Right hindlimb (tissue), 1 donor: ENCODE measurements around the gene ACE.

Experiments used
- DNase-seq: peaks from one replicate; pipeline ENCODE4 v3.0.0-alpha.2; 2018

Gene ACE

DNA sequence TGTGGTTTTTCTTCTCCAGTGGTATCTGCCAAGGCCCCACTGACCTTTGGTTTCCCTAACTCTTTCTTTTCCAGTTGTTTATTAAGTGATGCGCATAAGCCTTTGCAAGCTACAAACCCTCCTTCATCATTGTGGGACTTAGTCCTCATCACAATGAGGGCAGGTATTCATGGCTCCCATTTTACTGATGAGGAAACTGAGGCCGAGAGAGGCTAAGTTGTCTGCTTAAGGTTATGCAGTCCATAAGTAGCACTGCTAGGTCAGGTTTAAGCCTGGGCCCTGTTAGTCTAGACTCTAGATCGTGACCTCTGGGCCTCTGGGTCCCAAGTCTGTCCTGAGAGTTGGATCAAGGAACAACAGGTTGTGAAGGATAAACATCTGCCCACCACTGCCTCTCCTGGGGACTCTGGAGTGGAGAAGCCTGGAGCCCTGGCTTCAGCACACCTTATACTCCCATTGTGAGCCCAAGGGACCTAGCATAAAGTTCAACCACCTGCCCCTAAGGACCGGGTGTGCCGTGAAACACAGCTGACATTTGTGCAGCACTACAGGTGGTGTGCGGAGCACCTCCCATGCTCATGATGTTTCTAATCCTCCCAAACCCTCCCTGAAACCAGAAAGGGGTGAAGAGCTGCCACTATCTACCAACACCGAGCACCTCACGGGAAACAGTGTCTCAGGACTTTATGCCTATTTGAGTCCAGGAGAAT, 41.1 kb downstream of the ACE start:
- DNase-seq: no peak

DNA sequence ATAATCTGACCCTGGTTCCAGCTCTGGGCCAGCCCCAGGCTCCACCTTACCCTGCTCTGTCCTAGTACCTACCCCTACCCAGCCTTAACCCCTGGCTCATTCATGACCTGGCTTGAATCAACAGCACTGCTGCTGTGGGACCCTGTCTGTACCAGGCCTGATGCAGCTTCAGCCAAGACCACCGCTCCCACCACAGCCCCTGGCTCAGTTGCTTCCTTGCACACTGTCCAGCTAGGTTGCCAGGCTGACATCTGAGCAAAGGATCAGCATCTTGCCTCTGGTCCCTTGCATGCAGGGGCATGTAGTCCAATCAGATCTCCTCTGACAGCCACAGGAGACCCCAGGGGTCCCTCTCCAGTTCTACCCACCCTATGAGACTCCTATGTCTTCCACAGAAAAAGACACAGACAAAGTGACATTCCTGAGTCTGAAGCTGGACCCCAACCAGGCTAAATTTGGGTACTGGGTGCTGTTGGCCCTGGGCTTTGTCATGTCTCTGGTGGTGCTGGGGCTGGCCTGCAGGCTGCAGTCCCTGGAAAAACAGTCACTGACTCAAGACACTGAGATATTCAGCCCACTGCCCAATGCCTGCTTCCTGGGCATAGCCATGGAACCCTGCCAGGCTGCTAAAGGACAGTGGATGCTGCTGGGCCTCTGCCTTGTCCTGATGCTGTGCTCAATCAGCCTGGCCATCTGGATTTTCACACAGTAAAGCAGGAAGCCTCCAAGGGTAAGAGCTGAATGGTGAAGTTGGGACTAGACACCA, 42.4 kb downstream of the ACE start:
- no peak for DNase-seq

DNA sequence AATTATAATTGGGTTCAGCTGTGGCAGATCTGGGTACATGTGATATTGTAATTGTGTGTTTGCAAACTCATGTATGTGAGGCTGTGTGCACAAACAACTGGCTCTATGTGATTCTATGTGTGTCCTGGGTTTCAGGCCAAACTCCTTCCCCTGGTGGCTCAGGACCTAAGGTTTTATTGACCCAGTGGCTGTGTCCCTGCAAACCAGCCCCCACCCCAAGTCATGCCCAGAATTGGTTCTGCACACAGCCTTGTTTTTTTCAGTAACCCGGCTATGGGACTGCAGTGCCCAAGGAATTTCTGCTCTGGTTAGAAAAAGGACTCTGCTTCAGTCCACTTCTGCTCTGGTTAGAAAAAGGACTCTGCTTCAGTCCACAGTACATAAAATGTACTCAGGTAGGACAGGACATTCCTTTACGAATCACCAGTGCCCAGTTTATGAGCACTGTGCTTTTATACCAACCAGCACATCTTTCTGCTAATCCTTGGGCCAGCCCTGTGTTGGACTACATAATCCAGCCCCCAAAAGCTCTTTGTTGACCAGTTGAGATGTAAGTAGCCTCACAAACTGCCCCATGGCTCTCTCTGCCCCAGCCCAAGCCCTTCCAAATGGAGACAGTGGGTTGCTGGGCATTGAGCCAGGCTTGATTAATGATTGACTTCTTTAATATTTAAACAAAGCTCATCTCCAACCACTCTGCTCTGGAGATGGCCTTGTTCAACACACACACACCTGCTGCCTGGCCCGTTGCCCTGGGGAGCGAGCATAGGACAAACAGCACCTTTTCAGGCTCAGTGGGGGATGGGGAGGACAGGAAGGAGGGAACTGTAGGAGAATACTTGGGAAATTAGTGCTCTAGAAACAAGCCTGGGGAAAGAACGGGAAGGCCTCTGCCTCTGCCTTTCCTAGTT, 43.4 kb downstream of the ACE start:
- no peak for DNase-seq

DNA sequence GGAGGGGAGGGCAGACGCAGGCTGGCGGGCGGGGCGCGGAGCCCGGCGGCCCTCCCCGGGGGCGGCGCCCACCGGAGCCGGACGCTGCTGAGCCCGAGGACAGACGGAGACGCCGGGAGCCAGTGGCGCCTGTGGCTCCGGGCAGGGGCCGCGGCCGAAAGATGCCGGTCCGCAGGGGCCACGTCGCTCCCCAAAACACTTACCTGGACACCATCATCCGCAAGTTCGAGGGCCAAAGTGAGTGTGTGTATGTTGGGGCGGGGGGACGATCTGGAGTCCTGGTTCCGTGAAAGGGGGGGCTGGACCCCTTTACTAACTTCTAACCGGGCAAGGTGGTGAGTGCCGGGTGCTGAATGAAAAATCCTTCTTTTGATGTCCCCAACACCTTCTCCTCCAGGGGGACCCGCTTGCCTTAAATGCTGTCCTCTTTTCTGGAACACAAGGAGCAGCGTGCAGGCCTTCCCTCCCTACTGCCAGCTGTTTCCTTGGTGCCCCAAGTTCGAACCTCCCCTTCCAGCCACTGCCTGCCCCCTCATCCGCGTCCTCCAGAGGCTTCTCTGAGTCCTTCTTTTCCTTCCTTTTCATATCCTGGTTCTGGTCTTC, 46.5 kb downstream of the ACE start, which contains the start of gene KCNH6:
KCNH6 (plus strand) TSS at position 106 of the 603 bp plus-strand sequence; CDS start at position 162, 56 bp downstream.
- DNase-seq: no peak

DNA sequence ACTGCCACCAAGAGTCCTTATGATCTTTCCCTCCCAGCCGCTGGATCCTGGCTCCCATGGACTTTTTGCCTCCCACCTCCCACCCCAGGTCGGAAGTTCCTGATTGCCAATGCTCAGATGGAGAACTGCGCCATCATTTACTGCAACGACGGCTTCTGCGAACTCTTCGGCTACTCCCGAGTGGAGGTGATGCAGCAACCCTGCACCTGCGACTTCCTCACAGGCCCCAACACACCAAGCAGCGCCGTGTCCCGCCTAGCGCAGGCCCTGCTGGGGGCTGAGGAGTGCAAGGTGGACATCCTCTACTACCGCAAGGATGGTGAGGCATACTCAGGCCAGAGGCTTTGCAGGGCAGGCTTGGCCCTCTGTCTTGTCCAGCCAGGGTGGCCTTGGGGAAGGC, 47.2 kb downstream of the ACE start:
- no peak for DNase-seq

DNA sequence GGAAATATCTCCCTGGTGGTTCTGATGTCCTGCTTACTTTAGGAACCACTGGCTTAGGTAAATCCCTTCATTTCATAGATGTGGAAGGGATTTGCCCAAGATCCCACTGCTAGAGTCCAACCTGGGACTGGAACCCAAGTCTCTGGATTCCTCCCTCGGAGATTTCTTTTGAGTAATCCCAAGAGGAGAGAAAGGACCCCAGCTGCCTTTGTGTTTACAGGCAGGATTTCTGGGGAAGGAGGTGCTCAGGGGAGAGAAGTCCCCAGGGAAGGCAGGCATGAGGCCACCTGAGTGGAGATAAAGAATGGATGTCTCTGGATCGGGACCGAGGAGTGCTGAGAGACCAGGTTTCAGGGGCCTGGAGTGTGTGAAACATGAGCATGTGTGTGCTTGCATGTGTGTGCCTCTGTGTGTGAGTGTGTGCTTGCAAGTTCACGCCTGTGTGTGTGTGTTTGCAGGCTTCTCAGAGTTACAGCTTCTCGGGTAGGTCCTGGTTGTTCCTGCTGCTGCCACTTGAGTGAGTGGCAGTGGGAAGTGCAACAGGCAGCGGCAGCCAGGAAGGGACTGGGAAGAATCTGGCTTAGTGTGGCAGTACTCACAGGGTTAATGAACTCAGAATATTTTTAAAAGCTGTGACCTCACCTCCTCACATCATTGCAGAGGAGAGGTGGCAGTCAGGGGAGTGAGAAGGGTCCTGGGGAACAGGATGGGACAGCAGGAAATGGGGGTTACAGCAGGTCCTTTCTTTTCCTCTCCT, 48.5 kb downstream of the ACE start:
- no peak for DNase-seq

DNA sequence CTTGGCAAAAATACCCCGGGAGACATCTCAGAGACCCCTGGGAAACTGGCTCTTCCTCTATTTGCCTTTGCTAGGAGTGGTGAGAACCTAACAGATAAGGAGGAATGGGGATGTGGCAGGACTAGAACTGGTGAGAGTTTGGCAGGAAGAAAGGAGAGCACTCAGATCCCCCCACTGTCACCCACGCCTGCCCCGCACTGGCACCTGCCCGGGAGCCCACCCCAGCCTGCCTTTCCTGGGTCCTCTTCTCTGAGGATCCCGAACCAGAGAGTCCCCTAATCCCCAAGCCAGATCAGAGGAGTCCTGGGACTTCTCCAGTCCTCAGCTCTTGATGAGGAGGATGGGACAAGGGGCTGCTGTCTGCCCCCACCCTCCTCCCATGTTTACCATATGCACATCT, 50.0 kb downstream of the ACE start:
- no peak for DNase-seq

DNA sequence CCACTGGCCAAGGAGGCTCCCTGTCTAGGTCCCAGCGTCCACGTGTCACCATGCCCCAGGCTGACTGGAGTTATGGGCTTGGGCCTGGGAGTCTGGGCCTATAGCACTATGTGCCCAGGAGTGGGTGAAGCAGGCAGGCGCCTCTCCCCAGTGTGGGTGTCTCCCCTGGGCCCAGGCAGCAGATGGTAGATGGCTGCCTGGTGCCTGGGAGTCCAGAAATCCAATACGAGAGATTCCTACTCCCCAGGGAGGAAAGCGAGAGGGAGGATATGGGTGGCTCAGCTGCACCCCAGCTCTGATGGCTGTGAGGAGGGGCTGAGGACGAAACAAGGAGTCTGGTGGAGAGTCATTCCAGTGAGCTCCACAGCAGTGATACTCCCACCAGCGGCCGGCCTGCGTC, 51.3 kb downstream of the ACE start:
- no peak for DNase-seq

DNA sequence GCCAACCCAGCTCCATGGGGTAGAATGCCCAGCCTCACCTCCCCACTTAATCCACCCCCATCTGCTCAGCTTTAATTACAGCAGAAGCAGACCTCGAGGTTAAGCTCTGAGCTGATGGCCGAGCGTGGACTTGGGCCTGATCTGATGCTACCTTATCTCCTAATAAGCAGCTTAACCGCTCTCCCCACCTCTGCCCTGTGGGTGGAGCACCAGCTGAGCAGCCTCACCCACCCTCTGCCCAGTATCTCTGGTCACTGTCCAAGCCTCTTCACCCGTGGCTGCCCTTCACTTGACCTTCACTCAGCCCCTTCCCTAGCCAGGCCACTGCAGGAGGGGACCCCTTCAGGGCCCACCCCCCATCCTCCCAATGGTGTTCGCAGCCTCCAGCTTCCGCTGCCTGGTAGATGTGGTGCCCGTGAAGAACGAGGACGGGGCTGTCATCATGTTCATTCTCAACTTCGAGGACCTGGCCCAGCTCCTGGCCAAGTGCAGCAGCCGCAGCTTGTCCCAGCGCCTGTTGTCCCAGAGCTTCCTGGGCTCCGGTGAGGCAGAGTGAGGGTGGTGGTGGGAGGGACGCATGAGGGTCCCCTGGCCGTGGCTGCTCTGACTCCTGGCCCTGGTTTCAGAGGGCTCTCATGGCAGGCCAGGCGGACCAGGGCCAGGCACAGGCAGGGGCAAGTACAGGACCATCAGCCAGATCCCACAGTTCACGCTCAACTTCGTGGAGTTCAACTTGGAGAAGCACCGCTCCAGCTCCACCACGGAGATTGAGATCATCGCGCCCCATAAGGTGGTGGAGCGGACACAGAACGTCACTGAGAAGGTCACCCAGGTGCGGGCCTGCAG, 53.1 kb downstream of the ACE start:
- DNase-seq: no peak

DNA sequence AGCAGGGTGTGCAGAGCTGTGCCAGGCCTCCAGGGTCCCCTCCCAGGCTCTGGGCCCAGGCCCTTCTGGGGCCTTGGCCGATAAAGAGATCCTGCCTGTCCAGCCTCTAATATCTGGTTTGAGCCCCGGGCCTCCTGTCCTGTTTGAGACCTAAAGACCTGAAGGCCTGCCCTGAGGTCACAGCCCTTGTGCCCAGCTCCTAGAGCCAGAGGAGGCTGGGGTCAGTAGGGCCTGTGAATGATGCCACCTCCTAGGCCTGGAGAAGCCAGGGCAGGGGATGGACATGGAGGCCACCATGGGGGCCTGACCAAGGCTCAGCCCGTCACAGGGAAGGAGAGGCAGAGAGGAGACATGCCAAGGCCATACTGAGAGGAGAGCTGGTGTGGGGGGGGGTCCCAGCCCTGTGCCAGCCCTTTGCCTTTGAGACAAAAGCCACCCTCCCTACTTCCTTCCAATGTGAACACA, 53.7 kb downstream of the ACE start:
- no peak for DNase-seq

DNA sequence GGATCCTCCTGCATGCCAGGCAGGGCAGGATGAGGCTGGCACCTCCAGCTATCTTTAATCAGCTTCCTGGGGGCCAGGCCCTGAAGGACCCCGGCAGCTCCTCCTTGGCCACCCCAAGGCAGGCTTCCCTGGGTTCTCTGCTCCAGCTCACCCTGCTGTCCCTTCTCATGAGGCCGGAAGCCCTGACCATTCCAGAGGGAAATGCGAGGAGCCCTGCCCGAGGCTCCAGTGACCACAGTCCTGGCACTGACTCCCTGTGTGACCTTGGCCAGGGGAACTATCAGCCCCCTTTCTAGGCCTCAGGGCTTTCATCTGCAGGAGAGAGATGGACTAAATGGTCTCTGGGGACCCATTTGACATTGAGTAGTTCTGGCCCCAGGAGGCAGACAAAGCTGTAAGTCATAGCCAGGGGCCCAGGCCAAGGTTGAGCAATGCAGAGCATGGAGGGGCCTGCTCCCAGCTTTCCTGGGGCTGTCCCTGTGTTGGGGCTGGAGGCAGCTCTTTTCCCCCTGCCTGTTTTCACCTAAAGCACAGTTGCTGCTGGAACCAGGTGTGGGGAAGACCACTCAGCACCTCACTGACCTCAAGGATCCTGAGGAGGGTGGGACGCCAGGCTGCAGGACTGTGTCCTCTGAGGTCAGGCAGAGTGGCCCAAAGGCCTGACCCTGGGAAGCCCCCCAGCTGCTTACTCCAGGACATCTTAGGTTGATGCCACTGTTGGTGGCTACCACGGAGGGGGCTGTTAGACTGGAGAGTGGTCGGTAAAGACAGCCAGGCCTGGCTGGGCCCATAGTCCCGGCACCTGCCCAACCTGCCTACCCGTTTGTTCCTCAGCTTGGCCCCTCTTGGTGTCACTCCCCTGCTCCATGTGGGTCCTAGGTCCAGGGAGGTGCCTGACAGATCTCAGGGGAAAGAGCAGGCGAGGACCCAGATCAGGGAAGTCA, 54.4 kb downstream of the ACE start:
- no peak for DNase-seq

DNA sequence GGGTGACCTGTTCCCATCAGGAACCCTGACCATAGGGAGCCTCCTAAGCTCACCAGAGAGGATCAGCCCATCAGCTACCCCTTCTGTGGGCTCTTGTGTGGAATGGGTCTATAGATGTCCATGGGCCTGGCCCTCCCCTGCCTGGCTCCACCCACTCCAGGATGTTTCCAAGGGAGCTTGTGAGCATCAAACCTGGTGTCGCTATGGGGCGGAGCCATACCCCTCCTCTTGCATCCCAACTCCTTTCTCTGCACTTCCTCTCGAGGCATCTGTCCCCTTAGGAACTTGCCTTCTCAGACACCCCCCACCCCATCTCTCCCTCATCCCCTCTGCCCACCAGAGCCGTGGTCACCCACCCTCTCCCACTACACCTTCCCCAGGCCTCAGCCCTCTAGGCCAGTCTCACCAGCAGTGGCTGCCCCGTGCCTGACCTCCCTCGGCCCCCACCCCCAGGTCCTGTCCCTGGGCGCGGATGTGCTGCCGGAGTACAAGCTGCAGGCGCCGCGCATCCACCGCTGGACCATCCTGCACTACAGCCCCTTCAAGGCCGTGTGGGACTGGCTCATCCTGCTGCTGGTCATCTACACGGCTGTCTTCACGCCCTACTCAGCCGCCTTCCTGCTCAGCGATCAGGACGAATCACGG, 56.7 kb downstream of the ACE start:
- DNase-seq: no peak

DNA sequence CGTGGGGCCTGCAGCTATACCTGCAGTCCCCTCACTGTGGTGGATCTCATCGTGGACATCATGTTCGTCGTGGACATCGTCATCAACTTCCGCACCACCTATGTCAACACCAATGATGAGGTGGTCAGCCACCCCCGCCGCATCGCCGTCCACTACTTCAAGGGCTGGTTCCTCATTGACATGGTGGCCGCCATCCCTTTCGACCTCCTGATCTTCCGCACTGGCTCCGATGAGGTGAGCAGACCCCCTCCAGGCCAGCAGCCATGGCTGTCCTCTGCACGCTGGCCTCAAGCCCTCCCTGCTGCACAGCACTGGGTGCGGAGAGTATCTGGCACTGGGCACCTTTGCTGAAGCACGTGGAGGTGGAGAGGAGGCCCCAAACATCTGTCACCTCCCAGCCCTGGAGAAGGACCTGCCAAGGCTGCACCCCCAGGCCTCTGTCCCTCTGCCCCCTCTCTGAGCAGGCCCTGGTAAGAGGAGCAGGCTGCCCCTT, 57.3 kb downstream of the ACE start:
- DNase-seq: no peak

DNA sequence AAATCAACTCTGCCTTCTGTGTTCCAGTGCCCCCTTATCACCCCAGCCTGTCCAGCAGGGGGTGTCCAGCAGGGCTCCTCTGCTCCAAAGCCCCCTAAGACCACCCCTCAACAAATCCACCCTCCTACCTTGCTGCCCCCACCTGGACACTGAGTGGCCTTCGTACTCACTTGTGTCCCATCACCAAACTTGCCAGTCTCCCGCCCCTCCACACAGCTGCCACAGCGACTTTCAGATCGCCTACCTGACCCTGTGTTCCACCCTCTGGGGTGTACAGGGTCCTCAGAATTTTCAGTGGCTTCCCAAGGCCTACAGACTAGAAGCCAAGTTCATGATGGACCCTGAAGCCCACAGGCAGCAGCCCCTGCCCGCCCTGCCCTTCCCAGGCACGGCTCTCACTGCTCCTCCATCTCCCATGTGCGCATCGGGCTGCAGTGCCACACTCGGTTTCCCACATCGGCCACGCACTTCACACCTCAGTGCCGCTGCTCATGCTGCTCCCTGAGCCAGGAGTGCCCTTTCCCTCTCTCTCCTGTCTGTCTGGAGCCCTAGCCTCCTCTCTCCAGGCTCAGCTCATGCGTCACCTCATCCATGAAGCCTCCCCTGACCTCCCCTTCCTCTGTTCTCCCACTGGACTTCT, 58.1 kb downstream of the ACE start:
- DNase-seq: no peak

DNA sequence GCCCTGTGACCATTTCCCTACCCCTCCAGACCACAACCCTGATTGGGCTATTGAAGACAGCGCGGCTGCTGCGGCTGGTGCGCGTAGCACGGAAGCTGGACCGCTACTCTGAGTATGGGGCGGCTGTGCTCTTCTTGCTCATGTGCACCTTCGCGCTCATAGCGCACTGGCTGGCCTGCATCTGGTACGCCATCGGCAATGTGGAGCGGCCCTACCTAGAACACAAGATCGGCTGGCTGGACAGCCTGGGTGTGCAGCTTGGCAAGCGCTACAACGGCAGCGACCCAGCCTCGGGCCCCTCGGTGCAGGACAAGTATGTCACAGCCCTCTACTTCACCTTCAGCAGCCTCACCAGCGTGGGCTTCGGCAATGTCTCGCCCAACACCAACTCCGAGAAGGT, 58.8 kb downstream of the ACE start:
- no peak for DNase-seq

DNA sequence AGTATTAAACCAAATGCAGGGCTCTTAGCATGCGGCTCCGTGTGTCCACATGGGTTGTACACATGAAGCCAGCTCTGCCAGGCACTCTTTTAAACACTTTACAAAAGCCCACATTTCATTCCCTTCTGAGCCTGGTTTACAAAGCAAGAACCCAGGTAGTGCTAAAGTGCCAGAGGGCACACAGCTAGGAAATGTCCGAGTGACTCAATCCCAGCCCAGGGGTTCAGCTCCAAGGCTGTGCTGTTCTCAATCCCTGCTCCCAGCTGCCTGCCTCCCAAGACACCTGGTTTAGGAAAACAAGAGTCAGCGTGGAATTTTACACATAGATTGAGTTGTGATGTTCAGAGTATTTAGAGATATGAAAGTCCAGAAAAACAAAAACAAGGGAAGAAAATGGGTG, 60.1 kb downstream of the ACE start:
- DNase-seq: no peak

DNA sequence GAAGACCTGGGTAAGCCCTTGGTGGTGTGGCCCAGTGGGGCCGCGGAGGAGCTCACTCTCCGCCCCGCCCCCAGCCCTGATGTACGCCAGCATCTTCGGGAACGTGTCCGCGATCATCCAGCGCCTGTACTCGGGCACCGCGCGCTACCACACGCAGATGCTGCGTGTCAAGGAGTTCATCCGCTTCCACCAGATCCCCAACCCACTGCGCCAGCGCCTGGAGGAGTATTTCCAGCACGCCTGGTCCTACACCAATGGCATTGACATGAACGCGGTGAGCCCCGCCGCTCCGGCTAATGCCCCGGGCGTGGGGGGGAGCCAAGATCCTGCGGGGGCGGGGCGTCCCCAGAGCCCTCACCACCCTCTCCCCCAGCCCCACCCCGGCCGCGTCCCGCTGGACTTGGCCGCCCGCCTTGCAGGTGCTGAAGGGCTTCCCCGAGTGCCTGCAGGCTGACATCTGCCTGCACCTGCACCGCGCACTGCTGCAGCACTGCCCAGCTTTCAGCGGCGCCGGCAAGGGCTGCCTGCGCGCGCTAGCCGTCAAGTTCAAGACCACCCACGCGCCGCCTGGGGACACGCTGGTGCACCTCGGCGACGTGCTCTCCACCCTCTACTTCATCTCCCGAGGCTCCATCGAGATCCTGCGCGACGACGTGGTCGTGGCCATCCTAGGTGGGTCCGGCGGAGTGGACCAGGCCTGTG, 61.3 kb downstream of the ACE start:
- DNase-seq: no peak
